ENCODE results near the gene MACROH2A2.
"Not testable (repeated sequence)": the region's sequence is repeated elsewhere in the genome, so short reads cannot be mapped to it uniquely, and the experiment has no call there.

Gene MACROH2A2

GRCh38 chr10:70068925-70069324, 16.3 kb downstream of the MACROH2A2 start:
- DNase-seq: no peak

GRCh38 chr10:70069346-70069745, 16.7 kb downstream of the MACROH2A2 start:
- no peak for DNase-seq

GRCh38 chr10:70070834-70071233, 18.2 kb downstream of the MACROH2A2 start:
- no peak for DNase-seq

GRCh38 chr10:70074165-70074564, 21.5 kb downstream of the MACROH2A2 start:
- no peak for DNase-seq

GRCh38 chr10:70074971-70075370, 22.3 kb downstream of the MACROH2A2 start:
- no peak for DNase-seq

GRCh38 chr10:70078329-70078728, 25.7 kb downstream of the MACROH2A2 start:
- DNase-seq: no peak

- no peak for DNase-seq
Observed at GRCh38 chr10:70078937-70079336, 26.3 kb downstream of the MACROH2A2 start.

- DNase-seq: not testable (repeated sequence)
Observed at GRCh38 chr10:70080789-70081188, 28.1 kb downstream of the MACROH2A2 start.

- DNase-seq: no peak
Observed at GRCh38 chr10:70084189-70084588, 31.5 kb downstream of the MACROH2A2 start.

GRCh38 chr10:70085975-70086613, 33.4 kb downstream of the MACROH2A2 start:
- DNase-seq: no peak

GRCh38 chr10:70087616-70088307, 35.1 kb downstream of the MACROH2A2 start:
- no peak for DNase-seq

GRCh38 chr10:70088308-70088698, 35.7 kb downstream of the MACROH2A2 start:
- DNase-seq: no peak

- no peak for DNase-seq
Observed at GRCh38 chr10:70090013-70090412, 37.4 kb downstream of the MACROH2A2 start.

GRCh38 chr10:70090951-70091350, 38.3 kb downstream of the MACROH2A2 start:
- no peak for DNase-seq

GRCh38 chr10:70092389-70092718, 39.7 kb downstream of the MACROH2A2 start:
- DNase-seq: no peak

GRCh38 chr10:70093335-70093944, 40.8 kb downstream of the MACROH2A2 start:
- no peak for DNase-seq

GRCh38 chr10:70094250-70094649, 41.6 kb downstream of the MACROH2A2 start:
- DNase-seq: no peak

GRCh38 chr10:70096016-70096704, 43.5 kb downstream of the MACROH2A2 start:
- no peak for DNase-seq

GRCh38 chr10:70096705-70097420, 44.2 kb downstream of the MACROH2A2 start:
- no peak for DNase-seq

- no peak for DNase-seq
Observed at GRCh38 chr10:70097459-70097858, 44.8 kb downstream of the MACROH2A2 start.

- no peak for DNase-seq
Observed at GRCh38 chr10:70098271-70098670, 45.6 kb downstream of the MACROH2A2 start.

- not testable (repeated sequence) for DNase-seq
Observed at GRCh38 chr10:70101068-70101562, 48.5 kb downstream of the MACROH2A2 start.

- no peak for DNase-seq
Observed at GRCh38 chr10:70101668-70102067, 49.0 kb downstream of the MACROH2A2 start.

Data from NCI-H446 treated with DMSO at 0.1 percent for 48 hours (cell line).